GM23248 (cell line): ENCODE measurements around the gene DYNLRB2. TPM values are rescaled to one million over a fixed set of nuclear protein-coding genes. Genes with fewer than 3 reads are reported as not detected.

Experiments used
- DNase-seq: peaks from one replicate; pipeline ENCODE4 v3.0.0-alpha.2; 2015
- H2AFZ ChIP-seq: fragments of 200-600 bp; sonication (generic); 2 replicates; pipeline ENCODE4 v1.6.1; 2016; ENCODE audit warnings: antibody characterized with exemption
- H3F3A ChIP-seq: fragments of 200-600 bp; sonication (generic); 2 replicates; pipeline ENCODE4 v1.6.1; 2016; ENCODE audit warnings: mild to moderate bottlenecking, antibody characterized with exemption, mixed run types; ENCODE audit not compliant: insufficient read depth
- H3K27ac ChIP-seq: fragments of 200-600 bp; sonication (generic); 2 replicates; pipeline ENCODE4 v1.5.1; 2016; ENCODE audit warnings: mild to moderate bottlenecking
- H3K27me3 ChIP-seq: fragments of 200-600 bp; sonication (generic); replicated peaks from 2 replicates; pipeline ENCODE4 v1.6.1; 2016; ENCODE audit warnings: mild to moderate bottlenecking; ENCODE audit not compliant: insufficient read depth
- H3K36me3 ChIP-seq: fragments of 200-600 bp; sonication (generic); 2 replicates; pipeline ENCODE4 v1.6.1; 2016; ENCODE audit warnings: low read depth, mild to moderate bottlenecking
- H3K4me1 ChIP-seq: fragments of 200-600 bp; sonication (generic); 2 replicates; pipeline ENCODE4 v1.6.1; 2016; ENCODE audit warnings: mild to moderate bottlenecking; ENCODE audit not compliant: insufficient read depth
- H3K4me2 ChIP-seq: fragments of 200-600 bp; sonication (generic); one replicate; pipeline ENCODE4 v1.6.1; 2016; ENCODE audit warnings: mild to moderate bottlenecking; ENCODE audit not compliant: unreplicated experiment
- H3K4me3 ChIP-seq: fragments of 200-600 bp; sonication (generic); 2 replicates; pipeline ENCODE4 v1.5.1; 2016; ENCODE audit warnings: mild to moderate bottlenecking
- H3K79me2 ChIP-seq: fragments of 200-600 bp; sonication (generic); 2 replicates; pipeline ENCODE4 v1.6.1; 2016; ENCODE audit warnings: mild to moderate bottlenecking; ENCODE audit not compliant: insufficient read depth
- H3K9ac ChIP-seq: fragments of 200-600 bp; sonication (generic); 2 replicates; pipeline ENCODE4 v1.6.1; 2016; ENCODE audit warnings: mild to moderate bottlenecking
- H3K9me2 ChIP-seq: fragments of 200-600 bp; sonication (generic); 2 replicates; pipeline ENCODE4 v1.6.1; 2016; ENCODE audit warnings: mixed run types, mild to moderate bottlenecking, moderate library complexity; ENCODE audit not compliant: insufficient read depth
- H3K9me3 ChIP-seq: fragments of 200-600 bp; sonication (generic); one replicate; pipeline ENCODE4 v1.6.1; 2017; ENCODE audit warnings: low read depth
- H4K20me1 ChIP-seq: fragments of 200-600 bp; sonication (generic); 2 replicates; pipeline ENCODE4 v1.6.0; 2016; ENCODE audit not compliant: insufficient read depth
- EZH2 ChIP-seq: fragments of 200-600 bp; sonication (generic); IDR thresholded peaks from 2 replicates; pipeline ENCODE4 v1.6.1; 2018; ENCODE audit warnings: antibody characterized with exemption, mild to moderate bottlenecking; ENCODE audit not compliant: insufficient read depth, poor library complexity, severe bottlenecking
- EZH2phosphoT487 ChIP-seq: fragments of 200-600 bp; sonication (generic); IDR thresholded peaks from 2 replicates; pipeline ENCODE4 v1.6.1; 2018; ENCODE audit warnings: antibody characterized with exemption, moderate library complexity, mild to moderate bottlenecking, low read depth; ENCODE audit not compliant: insufficient read depth
- WGBS, 2 experiments: methylation state at CpG; one replicate each; pipeline ENCODE4 v1.1.6; 2015 to 2017; ENCODE audit warnings: low lambda C conversion rate in 2 of 2, low coverage in 1 of 2; ENCODE audit errors: missing lambda C conversion rate in 2 of 2; 5-methylcytosine and 5-hydroxymethylcytosine counted together
- in situ Hi-C: fragments of 300-500 bp; cut with MboI; formaldehyde crosslinking; loops from 2 replicates; pipeline ENCODE4 v1.15.0; 2020
- polyA plus RNA-seq: library from polyadenylated mRNA; unstranded; fragments of >200 nt; fragmentation: Nextera tagmentation; extraction: Ambion mirVana; gene quantifications from 2 replicates; pipeline ENCODE4 v1.2.1, GENCODE V29; 2016
- total RNA-seq: library from RNA; depleted of rRNA; stranded (reverse); fragments of >200 nt; shearing (Covaris generic); gene quantifications from 2 replicates; pipeline ENCODE4 v1.2.3, GENCODE V29; 2014

Gene DYNLRB2
- total and polyA plus RNA-seq, 2 experiments from 2014 or later, result not detected

- in situ Hi-C loops, result no loop called here
- Histone ChIP-seq H3K4me1 (peaks cover 6% of the 10 kb centered on the region; the same call in 1 of the 2 replicates), H3K79me2 (no peaks in the 10 kb centered on the region), H3K27ac (no peak overlapping the region), H3K9me3 (no peaks in the 10 kb centered on the region), H4K20me1 (no peaks in the 10 kb centered on the region), H3K4me3 (no peak overlapping the region), H3K9ac (no peak overlapping the region), H2AFZ (no peak overlapping the region), H3K4me2 (no peak overlapping the region), H3F3A (no peaks in the 10 kb centered on the region), H3K36me3 (no peaks in the 10 kb centered on the region), H3K9me2 (peaks cover 4% of the 10 kb centered on the region; the same call in 1 of the 2 replicates), H3K27me3 (no peaks in the 10 kb centered on the region)
- WGBS, 2 experiments, result 90 to 92% methylated on average over 2 of the region's 2 CpGs
- DNase-seq, result no peak
- TF ChIP-seq EZH2phosphoT487 (no peak), EZH2 (no peak)
Observed at GRCh38 chr16:80592273-80592672, 51.5 kb downstream of the DYNLRB2 start.

GRCh38 chr16:80594756-80595155 lies 54.0 kb downstream of the DYNLRB2 start:
- no peak for TF ChIP-seq EZH2phosphoT487
- no peak for TF ChIP-seq EZH2
- no peaks in the 10 kb centered on the region for H4K20me1 ChIP-seq
- H3K4me3 ChIP-seq, result no peak overlapping the region
- H3F3A ChIP-seq, result no peaks in the 10 kb centered on the region
- peak; percentile 61 for DNase-seq
- H3K9me2 ChIP-seq, result peaks cover 4% of the 10 kb centered on the region; the same call in 1 of the 2 replicates
- no peaks in the 10 kb centered on the region for H3K27me3 ChIP-seq
- H2AFZ ChIP-seq, result no peak overlapping the region
- H3K9me3 ChIP-seq, result no peaks in the 10 kb centered on the region
- peaks cover 15% of the 10 kb centered on the region for H3K4me1 ChIP-seq
- no peak overlapping the region for H3K4me2 ChIP-seq
- in situ Hi-C loops, result no loop called here
- no peak overlapping the region for H3K9ac ChIP-seq
- no peak overlapping the region for H3K27ac ChIP-seq
- H3K36me3 ChIP-seq, result no peaks in the 10 kb centered on the region
- H3K79me2 ChIP-seq, result no peaks in the 10 kb centered on the region

- TF ChIP-seq EZH2phosphoT487 (no peak), EZH2 (no peak)
- in situ Hi-C loops, result no loop called here
- peaks cover 4% of the 10 kb centered on the region; the same call in 1 of the 2 replicates for H3K9me2 ChIP-seq
Observed at GRCh38 chr16:80596507-80597207, 55.9 kb downstream of the DYNLRB2 start.

GRCh38 chr16:80599466-80599865 lies 58.7 kb downstream of the DYNLRB2 start:
- no peaks in the 10 kb centered on the region for H3K36me3 ChIP-seq
- H3K27ac ChIP-seq, result no peak overlapping the region
- H3K4me2 ChIP-seq, result peak overlapping the region; percentile 56
- in situ Hi-C loops, result no loop called here
- 28 to 29% methylated on average over 3 of the region's 3 CpGs for WGBS, 2 experiments
- H4K20me1 ChIP-seq, result no peaks in the 10 kb centered on the region
- peaks cover 14% of the 10 kb centered on the region for H3K4me1 ChIP-seq
- no peaks in the 10 kb centered on the region for H3K79me2 ChIP-seq
- no peak overlapping the region for H2AFZ ChIP-seq
- no peaks in the 10 kb centered on the region for H3F3A ChIP-seq
- H3K9me3 ChIP-seq, result no peaks in the 10 kb centered on the region
- peak; percentile 19 for DNase-seq
- no peak overlapping the region for H3K9ac ChIP-seq
- no peak overlapping the region for H3K4me3 ChIP-seq
- TF ChIP-seq EZH2phosphoT487 (no peak), EZH2 (no peak)
- peaks cover 4% of the 10 kb centered on the region; the same call in 1 of the 2 replicates for H3K9me2 ChIP-seq
- H3K27me3 ChIP-seq, result no peaks in the 10 kb centered on the region

More at GRCh38 chr16:80596507-80597207, 55.9 kb downstream of the DYNLRB2 start:
- DNase-seq, result no peak
- Histone ChIP-seq H3K4me3 (no peak overlapping the region), H4K20me1 (no peaks in the 10 kb centered on the region), H3K27me3 (no peaks in the 10 kb centered on the region), H3F3A (no peaks in the 10 kb centered on the region), H3K79me2 (no peaks in the 10 kb centered on the region), H3K4me2 (no peak overlapping the region), H3K9me3 (no peaks in the 10 kb centered on the region), H3K4me1 (peaks cover 16% of the 10 kb centered on the region), H3K9ac (no peak overlapping the region), H3K36me3 (no peaks in the 10 kb centered on the region), H3K27ac (no peak overlapping the region), H2AFZ (no peak overlapping the region)
- WGBS, 2 experiments, result 86 to 91% methylated on average over 7 of the region's 7 CpGs
